Astrocyte (in vitro differentiated cells and primary cell): ENCODE measurements around the gene THEM5. TPM values are rescaled to one million over a fixed set of nuclear protein-coding genes. Genes with fewer than 3 reads are reported as not detected.

ENCODE experiments used
- DNase-seq: peaks from one replicate; pipeline ENCODE4 v3.0.0-alpha.2; 2010; ENCODE audit warnings: low read depth
- FAIRE-seq: peaks from 2 replicates; lab custom pipeline; 2011; peaks lifted over from hg19 to GRCh38; lab: Jason Lieb, UNC
- H2AFZ ChIP-seq: 2 replicates; pipeline ENCODE4 v1.6.0; 2012; ENCODE audit warnings: low read depth, low read length, inconsistent platforms
- H3K27ac ChIP-seq: 2 replicates; pipeline ENCODE4 v1.5.1; 2011; ENCODE audit warnings: low read depth, low read length, inconsistent platforms
- H3K27me3 ChIP-seq: 2 replicates; pipeline ENCODE4 v1.6.0; 2011; ENCODE audit warnings: low read length, inconsistent platforms; ENCODE audit not compliant: insufficient read depth
- H3K36me3 ChIP-seq: 2 replicates; pipeline ENCODE4 v1.5.1; 2011; ENCODE audit warnings: low read length, inconsistent platforms; ENCODE audit not compliant: insufficient read depth
- H3K4me1 ChIP-seq: 2 replicates; pipeline ENCODE4 v1.5.1; 2011; ENCODE audit warnings: low read length, inconsistent platforms; ENCODE audit not compliant: insufficient read depth
- H3K4me2 ChIP-seq: 2 replicates; pipeline ENCODE4 v1.6.0; 2012; ENCODE audit warnings: low read length, inconsistent platforms
- H3K4me3 ChIP-seq: 2 replicates; pipeline ENCODE4 v1.5.1; 2011; ENCODE audit warnings: low read depth, mild to moderate bottlenecking, low read length, inconsistent platforms; ENCODE audit not compliant: insufficient read depth
- H3K79me2 ChIP-seq: 2 replicates; pipeline ENCODE4 v1.6.0; 2012; ENCODE audit warnings: mild to moderate bottlenecking, low read length, inconsistent platforms; ENCODE audit not compliant: insufficient read depth
- H3K9ac ChIP-seq: 2 replicates; pipeline ENCODE4 v1.6.0; 2012; ENCODE audit warnings: mild to moderate bottlenecking, low read length, inconsistent platforms
- H3K9me3 ChIP-seq: 2 replicates; pipeline ENCODE4 v1.5.1; 2012; ENCODE audit warnings: low read depth, mild to moderate bottlenecking, low read length, inconsistent platforms; ENCODE audit not compliant: insufficient read depth
- H4K20me1 ChIP-seq: 2 replicates; pipeline ENCODE4 v1.6.0; 2012; ENCODE audit warnings: low read length, inconsistent platforms; ENCODE audit not compliant: insufficient read depth
- H3K27ac Mint-ChIP-seq: one replicate; pipeline ENCODE4 v1.8.0; 2021; ENCODE audit warnings: mild to moderate bottlenecking, mixed read lengths; ENCODE audit not compliant: unreplicated experiment
- H3K27me3 Mint-ChIP-seq: one replicate; pipeline ENCODE4 v1.8.0; 2021; ENCODE audit warnings: low read depth, mixed read lengths; ENCODE audit not compliant: unreplicated experiment
- H3K36me3 Mint-ChIP-seq: one replicate; pipeline ENCODE4 v1.8.0; 2021; ENCODE audit warnings: low read depth, mixed read lengths; ENCODE audit not compliant: unreplicated experiment
- H3K4me1 Mint-ChIP-seq: one replicate; pipeline ENCODE4 v1.8.0; 2021; ENCODE audit warnings: low read depth, mixed read lengths; ENCODE audit not compliant: unreplicated experiment
- H3K4me3 Mint-ChIP-seq: one replicate; pipeline ENCODE4 v1.8.0; 2021; ENCODE audit warnings: mild to moderate bottlenecking, moderate library complexity, mixed read lengths; ENCODE audit not compliant: unreplicated experiment
- H3K9me3 Mint-ChIP-seq: one replicate; pipeline ENCODE4 v1.8.0; 2021; ENCODE audit warnings: mild to moderate bottlenecking, mixed read lengths; ENCODE audit not compliant: unreplicated experiment
- EZH2 ChIP-seq: IDR thresholded peaks from 2 replicates; pipeline ENCODE4 v1.6.1; 2012; ENCODE audit warnings: mild to moderate bottlenecking, low read length, inconsistent platforms; ENCODE audit not compliant: insufficient read depth
- total RNA-seq: library from RNA; stranded (reverse); gene quantifications from 2 replicates; pipeline ENCODE4 v1.2.1, GENCODE V29; 2021
- TF ChIP-seq, protein P1 (sequence below): IDR thresholded peaks from 2 replicates; pipeline ENCODE4 v1.5.1; 2011; ENCODE audit warnings: low read depth, mild to moderate bottlenecking, inconsistent platforms, low read length, moderate library complexity; ENCODE audit not compliant: insufficient read depth

The THEM5 gene
- total RNA-seq, 1 donor from 2014 or later, result not detected

DNA sequence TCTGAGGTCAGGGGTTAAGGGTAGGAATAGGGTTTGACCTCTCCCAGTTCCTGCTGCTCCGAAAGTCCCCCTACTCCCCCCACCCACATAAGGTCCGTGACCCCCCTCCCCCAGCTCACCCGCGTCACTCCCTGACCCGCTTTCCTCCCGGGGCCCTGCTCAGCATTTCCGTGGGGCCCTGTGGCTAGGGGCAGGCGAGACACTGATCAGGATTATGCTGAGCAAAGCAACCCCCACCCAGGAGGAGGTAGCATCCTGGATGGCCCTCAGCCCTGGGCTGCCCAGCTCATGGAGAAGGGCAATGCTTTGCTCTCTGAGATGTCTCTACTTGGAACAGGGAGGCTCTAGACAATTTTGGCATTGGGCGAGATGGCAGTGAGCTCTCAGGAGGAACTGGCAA, 25.7 kb downstream of the THEM5 start:
- no peak overlapping the region for H3K4me3 Mint-ChIP-seq
- no peaks in the 10 kb centered on the region for H3K36me3 ChIP-seq
- peaks cover 3% of the 10 kb centered on the region for H3K9me3 Mint-ChIP-seq
- no peak overlapping the region for H2AFZ ChIP-seq
- no peaks in the 10 kb centered on the region for H3K79me2 ChIP-seq
- H3K4me1 Mint-ChIP-seq, result peaks cover 6% of the 10 kb centered on the region
- H3K27me3 Mint-ChIP-seq, result peaks cover 49% of the 10 kb centered on the region
- H4K20me1 ChIP-seq, result no peaks in the 10 kb centered on the region
- FAIRE-seq (no peak), DNase-seq (no peak)
- H3K4me3 ChIP-seq, result no peak overlapping the region
- H3K4me1 ChIP-seq, result no peaks in the 10 kb centered on the region
- no peaks in the 10 kb centered on the region for H3K36me3 Mint-ChIP-seq
- no peak overlapping the region for H3K27ac Mint-ChIP-seq
- no peak for TF ChIP-seq EZH2
- TF ChIP-seq, protein P1, sequence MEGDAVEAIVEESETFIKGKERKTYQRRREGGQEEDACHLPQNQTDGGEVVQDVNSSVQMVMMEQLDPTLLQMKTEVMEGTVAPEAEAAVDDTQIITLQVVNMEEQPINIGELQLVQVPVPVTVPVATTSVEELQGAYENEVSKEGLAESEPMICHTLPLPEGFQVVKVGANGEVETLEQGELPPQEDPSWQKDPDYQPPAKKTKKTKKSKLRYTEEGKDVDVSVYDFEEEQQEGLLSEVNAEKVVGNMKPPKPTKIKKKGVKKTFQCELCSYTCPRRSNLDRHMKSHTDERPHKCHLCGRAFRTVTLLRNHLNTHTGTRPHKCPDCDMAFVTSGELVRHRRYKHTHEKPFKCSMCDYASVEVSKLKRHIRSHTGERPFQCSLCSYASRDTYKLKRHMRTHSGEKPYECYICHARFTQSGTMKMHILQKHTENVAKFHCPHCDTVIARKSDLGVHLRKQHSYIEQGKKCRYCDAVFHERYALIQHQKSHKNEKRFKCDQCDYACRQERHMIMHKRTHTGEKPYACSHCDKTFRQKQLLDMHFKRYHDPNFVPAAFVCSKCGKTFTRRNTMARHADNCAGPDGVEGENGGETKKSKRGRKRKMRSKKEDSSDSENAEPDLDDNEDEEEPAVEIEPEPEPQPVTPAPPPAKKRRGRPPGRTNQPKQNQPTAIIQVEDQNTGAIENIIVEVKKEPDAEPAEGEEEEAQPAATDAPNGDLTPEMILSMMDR, result no peak
- H3K9ac ChIP-seq, result no peak overlapping the region
- H3K27ac ChIP-seq, result no peak overlapping the region
- no peaks in the 10 kb centered on the region for H3K27me3 ChIP-seq
- H3K4me2 ChIP-seq, result no peak overlapping the region
- H3K9me3 ChIP-seq, result no peaks in the 10 kb centered on the region

DNA sequence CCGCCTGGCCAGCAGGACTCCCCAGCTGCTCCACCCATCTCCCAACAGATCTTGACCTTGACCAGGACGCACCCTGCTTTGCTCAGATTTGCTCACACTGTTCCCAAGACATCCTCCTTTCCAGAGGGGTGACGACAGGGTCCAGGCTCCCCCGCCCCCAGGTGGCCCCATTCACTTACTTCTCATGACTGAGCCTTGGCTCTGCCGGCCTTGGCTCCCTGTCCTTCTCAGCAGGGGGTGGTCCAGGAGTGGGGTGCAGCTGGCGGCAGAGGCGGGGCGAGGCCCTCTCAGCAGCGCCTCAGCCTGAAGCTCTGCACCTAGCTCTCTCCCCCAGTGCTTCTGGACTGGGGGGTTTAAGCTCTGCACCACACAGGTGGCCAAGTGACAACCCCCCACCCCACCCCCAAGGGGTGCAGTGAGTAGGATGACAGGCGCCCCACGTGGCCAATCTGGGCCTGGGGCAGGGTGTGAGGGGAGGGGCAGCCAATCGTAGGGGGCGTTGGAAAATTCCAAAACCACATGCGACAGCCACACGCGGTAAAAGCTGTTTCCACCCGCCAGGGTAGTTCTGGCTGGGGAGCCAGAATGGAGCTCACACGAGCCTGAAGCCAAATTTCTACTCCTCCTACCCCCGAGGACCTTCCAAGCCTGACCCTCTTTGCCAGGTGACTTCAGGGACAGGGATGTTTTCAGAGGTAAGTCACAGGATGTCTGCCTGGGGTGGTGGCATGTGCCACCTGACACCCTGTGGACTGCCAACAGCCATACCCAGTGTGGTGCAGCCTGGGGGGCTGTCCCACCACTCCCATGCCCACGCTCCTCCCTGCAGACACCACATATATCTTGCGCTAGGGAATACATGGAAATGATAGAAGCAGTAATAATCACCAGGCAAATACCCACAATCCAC, 27.5 kb downstream of the THEM5 start:
- H3K4me3 ChIP-seq, result no peak overlapping the region
- peaks cover 2% of the 10 kb centered on the region for H3K27me3 ChIP-seq
- H3K27ac Mint-ChIP-seq, result no peak overlapping the region
- peaks cover 44% of the 10 kb centered on the region for H3K27me3 Mint-ChIP-seq
- TF ChIP-seq EZH2, result no peak
- TF ChIP-seq, protein P1, result no peak
- H4K20me1 ChIP-seq, result no peaks in the 10 kb centered on the region
- no peak for DNase-seq
- no peak overlapping the region for H3K9ac ChIP-seq
- H2AFZ ChIP-seq, result no peak overlapping the region
- H3K4me3 Mint-ChIP-seq, result no peak overlapping the region
- no peaks in the 10 kb centered on the region for H3K9me3 ChIP-seq
- H3K4me1 ChIP-seq, result no peaks in the 10 kb centered on the region
- H3K4me2 ChIP-seq, result no peak overlapping the region
- H3K79me2 ChIP-seq, result no peaks in the 10 kb centered on the region
- H3K9me3 Mint-ChIP-seq, result peaks cover 3% of the 10 kb centered on the region
- H3K4me1 Mint-ChIP-seq, result peaks cover 13% of the 10 kb centered on the region
- no peaks in the 10 kb centered on the region for H3K36me3 Mint-ChIP-seq
- no peak for FAIRE-seq
- H3K36me3 ChIP-seq, result no peaks in the 10 kb centered on the region
- H3K27ac ChIP-seq, result no peak overlapping the region

DNA sequence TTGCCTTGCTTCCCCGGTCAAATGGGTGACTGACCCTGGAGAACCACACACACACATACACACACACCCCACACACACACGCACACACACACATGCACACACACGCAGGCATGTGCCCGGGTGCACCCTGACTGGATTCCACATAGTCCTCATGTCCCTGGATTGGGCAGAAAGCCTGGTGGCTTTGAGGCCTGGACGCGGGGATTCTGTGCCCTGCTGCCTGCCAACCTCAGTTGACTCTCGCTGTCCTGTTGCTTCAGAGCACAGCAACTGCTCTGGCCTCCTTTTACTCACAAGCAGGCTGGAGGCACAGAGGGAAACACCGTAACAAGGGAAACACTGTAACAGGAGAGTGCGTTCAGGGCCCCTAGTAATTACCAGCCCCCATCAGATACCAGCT, 28.3 kb downstream of the THEM5 start:
- H3K9ac ChIP-seq, result no peak overlapping the region
- no peak overlapping the region for H2AFZ ChIP-seq
- DNase-seq, result no peak
- Mint-ChIP-seq H3K9me3 (peaks cover 3% of the 10 kb centered on the region), H3K27ac (no peak overlapping the region), H3K27me3 (peaks cover 48% of the 10 kb centered on the region), H3K4me1 (peaks cover 13% of the 10 kb centered on the region), H3K36me3 (peaks cover 2% of the 10 kb centered on the region), H3K4me3 (no peak overlapping the region)
- H3K27ac ChIP-seq, result no peak overlapping the region
- H3K36me3 ChIP-seq, result no peaks in the 10 kb centered on the region
- peaks cover 2% of the 10 kb centered on the region for H3K27me3 ChIP-seq
- no peak for TF ChIP-seq EZH2
- TF ChIP-seq, protein P1, result no peak
- H3K9me3 ChIP-seq, result no peaks in the 10 kb centered on the region
- no peak overlapping the region for H3K4me2 ChIP-seq
- H3K79me2 ChIP-seq, result no peaks in the 10 kb centered on the region
- no peaks in the 10 kb centered on the region for H4K20me1 ChIP-seq
- H3K4me3 ChIP-seq, result no peak overlapping the region
- no peak for FAIRE-seq
- no peaks in the 10 kb centered on the region for H3K4me1 ChIP-seq
